ENCODE measurements around the gene UPF1.

The UPF1 gene

GRCh38 chr19:18831524-18832305, at the start of gene UPF1:
UPF1 (plus strand) TSS chr19:18831959; CDS start chr19:18832210, 251 bp downstream.
- peak; percentile 90 to 93 for DNase-seq (ENCODE audit: low read depth in 2 of 2)

DNA sequence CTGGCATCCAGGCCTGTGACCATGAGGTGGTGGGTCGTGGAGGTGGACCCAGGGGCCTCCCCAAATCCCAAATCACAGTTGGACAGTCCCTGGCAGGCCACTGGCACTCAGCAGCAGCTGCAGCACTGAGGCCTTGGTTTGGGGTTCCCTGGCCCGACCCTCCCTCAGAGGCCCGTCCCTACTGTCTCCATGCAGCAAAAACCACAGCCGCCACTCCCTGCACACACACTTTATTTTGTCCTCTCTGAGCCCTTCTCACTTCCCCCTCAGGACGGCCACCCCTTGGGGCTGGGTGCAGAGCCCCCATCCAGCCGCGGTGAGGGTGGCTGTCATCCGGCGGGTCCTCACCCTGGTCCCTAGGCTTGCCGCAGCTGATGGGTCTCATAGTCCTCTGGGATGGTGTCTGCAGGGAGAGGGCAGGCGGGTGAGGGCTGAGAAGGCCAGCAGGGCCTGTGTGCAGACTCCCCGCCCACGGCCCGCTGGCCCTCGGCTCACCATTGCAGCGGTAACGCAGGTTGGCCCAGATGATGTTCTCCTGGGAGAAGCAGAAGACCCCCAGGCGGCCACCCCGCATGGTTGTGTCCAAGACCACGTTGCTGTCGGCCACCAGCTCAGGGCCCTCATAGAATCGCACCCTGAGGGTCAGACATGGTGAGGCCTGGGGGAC, 49.1 kb upstream of the UPF1 start:
- no peak for DNase-seq (ENCODE audit: low read depth in 2 of 2)

DNA sequence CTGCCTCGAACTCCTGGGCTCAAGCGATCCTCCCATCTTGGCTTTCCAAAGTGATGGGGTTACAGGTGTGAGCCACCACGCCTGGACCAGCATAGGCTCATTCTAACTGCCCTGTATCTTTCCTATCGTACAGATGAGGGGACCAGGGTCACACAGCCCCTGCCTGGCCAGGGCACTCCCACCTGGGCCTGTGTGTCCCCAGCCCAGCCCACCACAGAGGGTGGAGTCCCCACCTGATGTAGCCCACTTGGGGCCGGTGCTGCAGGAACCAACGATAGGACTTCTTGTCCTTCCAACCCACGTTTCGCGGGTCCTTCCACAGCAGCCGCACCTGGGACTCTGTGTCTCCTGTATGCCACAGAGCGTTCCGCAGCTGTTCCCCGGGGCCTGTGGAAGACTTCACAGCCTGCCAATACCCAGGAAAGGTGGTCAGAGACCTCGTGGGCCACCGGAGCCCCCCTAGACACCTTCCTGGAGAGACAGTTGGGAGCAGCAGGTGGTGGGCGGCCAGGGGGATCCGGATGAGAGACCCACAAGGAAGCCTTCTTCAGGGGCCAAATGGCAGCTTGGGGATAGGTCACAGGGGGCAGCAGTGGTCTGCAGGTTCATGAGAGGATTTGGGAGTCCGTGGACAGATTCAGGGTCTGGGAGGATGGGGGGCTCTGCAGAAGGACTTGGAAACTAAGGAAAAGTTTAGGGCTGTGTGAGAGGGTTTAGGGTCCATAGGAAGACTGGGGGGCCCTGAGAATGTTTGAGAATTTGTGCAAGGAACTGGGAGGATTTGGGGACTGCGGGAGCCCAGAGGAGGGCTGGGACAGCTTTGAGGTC, 47.6 kb upstream of the UPF1 start:
- DNase-seq (ENCODE audit: low read depth in 2 of 2): no peak

GRCh38 chr19:18784786-18785120, 47.0 kb upstream of the UPF1 start:
- DNase-seq (ENCODE audit: low read depth in 2 of 2): no peak

DNA sequence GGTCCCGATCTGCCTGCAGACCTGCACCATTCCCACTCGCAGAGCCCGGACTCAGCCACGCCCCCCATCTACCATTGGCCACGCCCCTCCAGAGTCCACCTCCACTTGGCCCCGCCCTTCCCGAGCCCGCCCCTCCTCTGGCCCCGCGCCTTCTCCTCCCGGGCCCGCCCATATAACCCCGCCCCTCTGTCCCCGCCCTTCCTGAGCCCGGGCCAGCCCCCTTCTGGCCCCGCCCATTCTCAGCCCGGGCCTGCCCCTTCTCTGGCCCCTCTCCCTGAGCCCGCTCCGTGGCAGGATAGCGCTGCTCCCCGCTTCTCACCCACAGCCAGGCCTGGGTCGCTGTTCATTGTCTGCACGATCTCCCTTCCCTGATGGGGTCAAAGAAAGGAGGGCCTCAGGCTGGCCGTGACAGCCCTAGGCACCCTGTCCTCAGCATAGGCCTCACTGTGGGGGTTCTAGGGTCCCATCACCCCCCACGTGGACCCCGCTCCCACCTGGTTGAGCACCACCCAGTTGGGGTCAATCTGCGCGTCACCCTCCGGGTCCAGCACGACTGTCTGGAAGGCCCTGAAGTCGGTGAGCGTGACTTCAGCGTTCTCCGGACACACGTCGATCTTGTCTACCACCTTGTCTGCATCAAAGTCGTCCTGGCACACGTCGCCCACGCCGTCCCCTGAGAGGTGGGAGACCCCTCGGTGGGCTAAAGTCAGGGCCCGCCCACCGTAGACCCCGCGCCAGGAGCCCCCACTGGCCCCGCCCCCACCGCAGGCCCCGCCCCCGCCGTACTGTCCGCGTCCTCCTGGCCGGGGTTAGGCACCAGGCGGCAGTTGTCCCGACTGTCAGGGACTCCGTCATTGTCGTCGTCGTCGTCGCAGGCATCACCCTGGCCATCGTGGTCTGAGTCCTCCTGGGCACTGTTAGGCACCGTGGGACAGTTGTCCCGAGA, 46.3 kb upstream of the UPF1 start:
- peak; percentile 12 to 38 for DNase-seq (ENCODE audit: low read depth in 2 of 2)

DNA sequence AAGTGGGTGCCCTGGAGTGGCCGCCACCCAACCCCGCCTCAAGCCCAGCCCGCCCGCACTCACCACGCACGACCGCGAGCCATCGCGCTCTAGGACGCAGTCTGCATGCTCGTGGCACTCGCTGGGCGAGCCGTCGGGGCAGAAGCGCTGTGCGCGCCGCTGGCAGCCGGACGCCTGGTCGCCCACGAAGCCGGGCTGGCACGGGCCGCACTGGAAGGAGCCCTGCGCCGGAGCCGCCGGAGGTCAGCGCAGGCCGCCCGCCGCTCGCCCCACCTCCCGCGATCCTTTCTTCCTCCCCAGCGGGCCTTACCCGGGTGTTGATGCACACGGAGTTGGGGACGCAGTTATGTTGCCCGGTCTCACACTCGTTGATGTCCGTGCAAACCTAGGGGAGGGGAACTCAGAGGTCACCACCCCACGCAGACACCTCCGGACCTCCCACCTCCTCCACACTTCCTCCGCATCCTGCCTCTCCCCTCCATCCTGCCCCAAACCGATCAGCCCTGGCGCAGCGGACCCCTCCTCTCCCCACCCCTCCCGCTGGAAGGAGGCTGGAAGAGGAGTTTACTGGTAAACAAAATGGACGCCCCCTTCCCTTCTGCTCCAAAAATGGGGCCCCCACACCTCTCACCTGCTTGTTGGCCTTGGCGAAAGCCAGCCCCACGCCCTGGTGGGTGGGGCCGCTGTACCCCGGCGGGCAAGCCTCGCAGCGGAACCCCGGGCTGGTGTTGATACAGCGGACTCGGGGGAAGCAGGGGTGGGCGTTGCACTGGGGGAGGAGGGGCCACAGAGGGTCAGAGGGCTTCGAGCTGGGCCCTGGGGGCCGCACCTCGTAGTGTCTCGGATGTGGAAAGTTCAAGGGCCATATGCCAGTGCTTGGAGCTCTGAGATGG, 43.0 kb upstream of the UPF1 start:
- DNase-seq (ENCODE audit: low read depth in 2 of 2): no peak

GRCh38 chr19:18789422-18789869, 42.3 kb upstream of the UPF1 start:
- DNase-seq (ENCODE audit: low read depth in 2 of 2): no peak

- peak in 1 of 2 donors; percentile 8 for DNase-seq (ENCODE audit: low read depth in 2 of 2)
These were observed 41.7 kb upstream of the UPF1 start for GRCh38 chr19:18789883-18790565.

- no peak for DNase-seq (ENCODE audit: low read depth in 2 of 2)
These were observed 41.0 kb upstream of the UPF1 start, which contains the start of gene COMP for GRCh38 chr19:18790566-18791314. COMP (minus strand) TSS chr19:18791305; CDS start chr19:18791269, 36 bp downstream.

- no peak for DNase-seq (ENCODE audit: low read depth in 2 of 2)
These were observed 40.5 kb upstream of the UPF1 start for GRCh38 chr19:18791315-18791678.

DNA sequence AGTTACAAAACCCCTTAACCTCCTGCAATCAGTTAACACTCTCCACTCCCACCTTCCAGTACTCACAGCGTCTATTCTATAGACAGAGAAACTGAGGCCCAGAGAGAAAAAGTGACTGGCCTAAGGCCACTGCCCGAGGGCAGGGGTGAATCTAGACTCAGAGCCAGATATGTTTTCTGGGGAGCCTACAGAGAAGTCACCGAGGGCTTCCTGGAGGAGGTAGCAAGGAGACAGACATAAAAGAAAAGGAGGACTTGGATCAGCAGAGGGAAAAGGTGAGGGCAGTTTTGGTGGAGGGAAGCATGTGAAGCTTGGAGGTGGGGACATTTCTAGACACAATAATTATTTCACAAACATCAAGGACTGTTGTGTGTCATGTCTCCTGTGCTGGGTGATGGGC, 39.1 kb upstream of the UPF1 start:
- DNase-seq (ENCODE audit: low read depth in 2 of 2): no peak

DNA sequence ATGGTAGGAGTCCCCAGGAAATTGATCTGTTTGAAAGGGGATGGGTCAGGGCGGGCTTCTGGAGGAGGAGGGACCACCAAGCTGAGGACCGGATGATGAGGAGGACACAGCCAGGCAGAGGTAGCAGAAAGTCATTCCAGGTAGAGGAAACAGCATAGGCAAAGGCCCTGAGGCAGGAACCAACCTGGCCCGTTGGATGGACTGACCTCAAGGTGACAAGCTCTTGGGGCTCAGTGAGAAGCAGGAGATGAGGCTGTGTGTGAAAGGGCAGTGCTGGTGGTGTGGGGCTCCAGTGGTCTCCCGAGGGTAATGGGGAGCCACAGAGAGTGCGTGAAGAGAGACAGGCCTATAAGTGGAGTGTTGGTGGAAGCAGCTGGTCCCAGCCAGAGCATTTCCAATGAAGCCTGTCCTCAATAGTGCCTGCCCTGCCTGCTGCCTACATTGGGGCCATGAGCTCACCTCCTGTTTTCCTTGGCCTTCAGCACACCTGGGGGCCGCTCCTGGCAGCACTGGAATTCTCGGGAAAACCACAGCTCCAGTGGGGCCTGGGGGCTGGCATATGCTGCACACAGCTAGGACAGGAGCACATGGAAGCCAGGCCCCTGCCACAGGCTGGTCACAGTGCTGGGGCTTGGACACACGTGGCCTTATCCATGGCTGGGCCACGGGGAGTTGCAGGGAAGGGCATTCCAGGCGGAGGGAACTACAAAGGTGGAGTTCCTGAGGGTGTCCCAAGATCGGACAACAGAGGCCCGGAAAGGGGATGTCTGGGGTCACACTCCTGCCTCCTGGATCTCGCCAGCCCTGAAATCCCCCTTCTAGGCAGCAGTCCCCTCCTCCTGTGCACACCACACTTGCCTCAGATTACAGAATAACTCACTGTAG, 38.4 kb upstream of the UPF1 start:
- no peak for DNase-seq (ENCODE audit: low read depth in 2 of 2)

- no peak for DNase-seq (ENCODE audit: low read depth in 2 of 2)
These were observed 37.8 kb upstream of the UPF1 start for GRCh38 chr19:18794029-18794313.

DNA sequence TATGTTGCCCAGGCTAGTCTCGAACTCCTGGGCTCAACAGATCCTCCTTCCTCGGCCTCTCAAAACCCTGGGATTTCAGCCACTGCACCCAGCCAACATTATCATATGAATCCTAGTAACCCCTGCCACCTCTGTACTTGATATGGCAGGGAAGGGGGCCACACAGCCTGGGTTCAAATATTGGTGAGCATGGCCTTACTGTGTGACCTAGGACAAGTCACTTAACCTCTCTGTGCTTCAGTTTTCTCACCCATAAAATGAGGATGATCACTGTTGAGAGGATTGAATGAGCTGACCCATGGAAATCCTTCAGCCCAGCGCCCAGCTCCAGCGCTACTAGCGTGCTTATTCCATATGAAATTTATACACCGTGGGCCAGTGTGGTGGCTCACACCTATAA, 37.1 kb upstream of the UPF1 start:
- DNase-seq (ENCODE audit: low read depth in 2 of 2): no peak

- no peak for DNase-seq (ENCODE audit: low read depth in 2 of 2)
These were observed 36.2 kb upstream of the UPF1 start for GRCh38 chr19:18795540-18795939.

GRCh38 chr19:18796239-18796638, 35.5 kb upstream of the UPF1 start:
- no peak for DNase-seq (ENCODE audit: low read depth in 2 of 2)

GRCh38 chr19:18798384-18799352, 33.1 kb upstream of the UPF1 start:
- DNase-seq (ENCODE audit: low read depth in 2 of 2): no peak
